ENCODE results near the gene GNG8.

GRCh38 chr19:46635920-46636761, at the start of gene GNG8:
- TF ChIP-seq REST (IDR thresholded peaks at IDR 0.05; ENCODE audit: unreplicated experiment) (no peak), EZH2 (IDR thresholded peaks at IDR 0.05; ENCODE audit: low read depth, unreplicated experiment) (no peak)

All from GM23338 (cell line).